Ovary (tissue), 9 donors: ENCODE measurements around the gene GABPB2. TPM values are rescaled to one million over a fixed set of nuclear protein-coding genes. Genes with fewer than 3 reads are reported as not detected.

Experiments
- DNase-seq, 5 donors: peaks; one replicate each; pipeline ENCODE4 v3.0.0-alpha.2; 2019 to 2020
- H3K27ac ChIP-seq, 2 donors: fragments of 200-600 bp; one replicate each; pipeline versions ENCODE4 v1.5.1 to v1.8.0; 2019 to 2022
- H3K27me3 ChIP-seq: fragments of 200-600 bp; one replicate; pipeline ENCODE4 v1.8.0; 2022
- H3K36me3 ChIP-seq: fragments of 200-600 bp; sonication (generic); one replicate; pipeline ENCODE4 v1.5.1; 2019
- H3K4me1 ChIP-seq: one replicate; pipeline ENCODE4 v1.8.1; 2013; ENCODE audit warnings: mild to moderate bottlenecking, moderate library complexity; ENCODE audit not compliant: insufficient read depth
- H3K4me3 ChIP-seq: fragments of 200-600 bp; sonication (generic); one replicate; pipeline ENCODE4 v1.5.1; 2017
- H3K9me3 ChIP-seq, 2 donors: fragments of 200-600 bp in 1 of 2; sonication (generic) in 1 of 2; one replicate each; pipeline versions ENCODE4 v1.5.1 to v1.8.1; 2013 to 2019; ENCODE audit warnings: mild to moderate bottlenecking in 1 of 2, moderate library complexity in 1 of 2
- CTCF ChIP-seq, 3 donors: fragments of 450-650 bp in 2 of 3; fragments of 200-600 bp in 1 of 3; IDR thresholded peaks; one replicate each; pipeline versions ENCODE4 v1.5.1 to v1.8.0; 2016 to 2022; ENCODE audit warnings: antibody characterized with exemption in 3 of 3, mild to moderate bottlenecking in 1 of 3
- EP300 ChIP-seq: sonication (generic); formaldehyde crosslinking; IDR thresholded peaks from one replicate; pipeline ENCODE4 v1.6.1; 2017; ENCODE audit warnings: antibody characterized with exemption
- POLR2A ChIP-seq: fragments of 450-650 bp; IDR thresholded peaks from one replicate; pipeline ENCODE4 v1.6.1; 2017; ENCODE audit warnings: antibody characterized with exemption, mild to moderate bottlenecking, moderate library complexity
- WGBS, 3 donors: extraction: QIAGEN DNeasy Blood & Tissue Kit in 1 of 3; methylation state at CpG; one replicate each; pipeline versions ENCODE4 v1.1.5 to v1.1.7; 2013 to 2017; 5-methylcytosine and 5-hydroxymethylcytosine counted together
- intact Hi-C, 4 donors: fragments of 100-400 bp; cut with DNase I; formaldehyde crosslinking; loops; one replicate each; pipeline versions ENCODE4 v1.11.0 to v1.15.1; 2022 to 2023
- polyA plus RNA-seq, 2 donors: library from polyadenylated mRNA; stranded (reverse); fragments of 200-250 nt in 1 of 2; fragments of 350-450 nt in 1 of 2; fragmentation: Illumina TruSeq in 1 of 2; extraction: RNeasy Lipid Tissue Mini Kit (QIAGEN cat#74804) in 1 of 2; gene quantifications; one replicate each; pipeline ENCODE4 v1.2.3, GENCODE V29; 2013 to 2014
- total RNA-seq, 7 donors: library from RNA; depleted of rRNA in 2 of 7; stranded (reverse); fragments of >200 nt in 2 of 7; fragmentation: NEBNext Ultra II Directional in 3 of 7; extraction: Animal tissue kit (Norgen Biotek cat#: 25700) in 3 of 7; gene quantifications; one replicate each; pipeline versions ENCODE4 v1.1.0 to v1.2.4, GENCODE V29; 2016 to 2023
- donor health status: DM: no; HTN: no; CAD: no; lungs with moderate emphysema.
- donor health status: DM: no; HTN: no; CAD: no.
- donor health status: Bipolar disorder and iron deficiency.
- donor health status: DM: yes; HTN: yes; CAD: no.
- donor health status: DM: no; HTN: no; CAD: no.
- donor health status: DM: yes; HTN: yes; CAD: no.

The GABPB2 gene
- total and polyA plus RNA-seq, 9 donors, result 11.4 to 28.1 (median 20.6) TPM

- Histone ChIP-seq H3K9me3 (no peaks in the 10 kb centered on the region), H3K4me3 (no peak overlapping the region), H3K4me1 (no peaks in the 10 kb centered on the region), H3K27me3 (no peaks in the 10 kb centered on the region), H3K36me3 (no peaks in the 10 kb centered on the region), H3K27ac (no peak overlapping the region)
- no peak for TF ChIP-seq CTCF (IDR thresholded peaks at IDR 0.05)
- TF ChIP-seq POLR2A, result no peak
- TF ChIP-seq EP300, result no peak
- DNase-seq, result no peak
- intact Hi-C loops, result no loop called here
- WGBS, 3 donors, result 82 to 86% (median 84%) methylated on average over 3 of the region's 3 CpGs
These were observed 35.4 kb upstream of the GABPB2 start for GRCh38 chr1:151035167-151035566.

DNA sequence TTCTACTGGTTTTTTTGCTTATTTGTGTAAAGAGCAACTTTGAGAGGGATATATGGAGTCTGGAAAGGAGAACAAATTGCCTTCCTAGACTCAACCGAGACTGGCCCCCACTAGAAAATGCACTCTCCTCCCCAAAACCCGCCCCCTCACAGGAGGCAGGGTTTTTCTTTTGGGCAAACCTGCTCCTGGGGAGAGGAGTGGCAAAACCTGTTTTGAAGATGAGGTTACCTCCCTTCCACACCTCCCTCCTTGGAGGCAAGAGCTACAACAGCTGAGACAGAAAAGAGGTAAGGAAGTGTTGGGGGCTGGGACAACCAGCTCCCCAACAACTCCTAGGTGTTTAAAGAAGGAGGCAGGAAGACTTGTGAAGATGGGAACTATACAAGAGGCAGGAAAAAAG lies 34.2 kb upstream of the GABPB2 start, which contains the start of gene BNIPL:
BNIPL (plus strand) TSS at position 231 of the 400 bp plus-strand sequence; CDS start at position 371, 140 bp downstream.
- no peaks in the 10 kb centered on the region for H3K9me3 ChIP-seq
- H3K4me1 ChIP-seq, result no peaks in the 10 kb centered on the region
- no peaks in the 10 kb centered on the region for H3K36me3 ChIP-seq
- TF ChIP-seq CTCF (IDR thresholded peaks at IDR 0.05), result no peak
- TF ChIP-seq POLR2A, result no peak
- TF ChIP-seq EP300, result no peak
- H3K27me3 ChIP-seq, result no peaks in the 10 kb centered on the region
- no peak within 1 kb of the TSS for H3K4me3 ChIP-seq
- intact Hi-C loops, result no loop called here
- 43 to 53% (median 48%) methylated on average over 2 of the region's 2 CpGs for WGBS, 3 donors
- DNase-seq, result no peak
- H3K27ac ChIP-seq, result no peak within 1 kb of the TSS

DNA sequence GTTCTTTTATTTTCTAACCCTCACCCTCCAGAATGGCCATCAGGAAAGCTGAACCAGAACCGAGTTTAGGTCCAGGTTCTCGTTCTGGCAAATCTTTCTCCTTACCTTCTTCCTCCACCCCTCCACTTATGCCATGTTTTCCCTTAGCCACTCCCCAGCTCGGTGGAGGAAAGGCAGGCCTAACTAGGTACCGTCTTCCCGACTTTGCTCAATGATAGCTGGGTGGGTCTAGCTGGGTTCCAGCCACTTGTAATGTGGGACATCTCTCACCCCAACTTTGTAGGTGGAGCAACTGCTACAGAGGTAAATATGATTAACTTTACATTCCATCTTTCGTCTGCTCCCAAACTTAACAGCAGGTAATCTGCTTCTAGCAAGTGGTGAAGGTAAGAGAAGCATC lies 33.5 kb upstream of the GABPB2 start:
- no peaks in the 10 kb centered on the region for H3K27me3 ChIP-seq
- H3K4me3 ChIP-seq, result no peak overlapping the region
- no peaks in the 10 kb centered on the region for H3K9me3 ChIP-seq
- TF ChIP-seq CTCF (IDR thresholded peaks at IDR 0.05), result no peak
- no peak for TF ChIP-seq EP300
- TF ChIP-seq POLR2A, result no peak
- intact Hi-C loops, result no loop called here
- DNase-seq, result no peak
- WGBS, 3 donors, result 73 to 80% (median 80%) methylated on average over 6 of the region's 6 CpGs
- H3K4me1 ChIP-seq, result no peaks in the 10 kb centered on the region
- no peak overlapping the region for H3K27ac ChIP-seq
- H3K36me3 ChIP-seq, result no peaks in the 10 kb centered on the region

- WGBS, 3 donors, result 89 to 92% (median 91%) methylated on average over 3 of the region's 3 CpGs
- Histone ChIP-seq H3K9me3 (no peaks in the 10 kb centered on the region), H3K4me3 (no peak overlapping the region), H3K27me3 (no peaks in the 10 kb centered on the region), H3K36me3 (no peaks in the 10 kb centered on the region), H3K27ac (no peak overlapping the region), H3K4me1 (no peaks in the 10 kb centered on the region)
- intact Hi-C loops, result no loop called here
- TF ChIP-seq EP300 (no peak), POLR2A (no peak), CTCF (IDR thresholded peaks at IDR 0.05) (no peak)
- no peak for DNase-seq
These were observed 31.0 kb upstream of the GABPB2 start for GRCh38 chr1:151039521-151039920.
